GM10847 (cell line): ENCODE measurements around the gene FOCAD.

Source experiments
- POLR2A ChIP-seq: IDR thresholded peaks from 2 replicates; pipeline ENCODE4 v1.6.1; 2011; ENCODE audit not compliant: insufficient read length; ENCODE audit errors: extremely low read depth

Gene FOCAD

DNA sequence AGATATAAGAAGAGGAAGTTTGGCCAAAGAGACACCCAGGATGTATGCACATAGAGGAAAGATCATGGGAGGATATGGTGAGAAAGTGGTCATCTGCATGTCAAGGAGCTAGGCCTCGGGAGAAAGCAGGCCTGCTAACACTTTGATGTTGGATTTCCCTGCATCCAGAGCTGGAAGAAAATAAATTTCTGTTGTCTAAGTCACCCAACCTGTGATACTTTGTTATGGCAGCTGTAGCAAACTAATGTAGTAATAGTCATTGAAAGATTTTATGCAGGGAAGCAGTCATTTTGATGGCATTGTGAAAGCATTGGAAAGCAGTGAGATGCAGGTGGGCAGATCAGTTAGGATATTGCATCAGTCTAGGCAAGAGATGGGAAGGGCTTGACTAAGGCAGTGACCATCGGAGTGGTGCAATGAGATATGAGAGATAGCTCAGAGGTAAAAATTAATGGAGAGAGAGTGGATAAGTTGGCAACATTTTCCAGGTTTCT lies 24.5 kb upstream of the FOCAD start:
- TF ChIP-seq POLR2A: no peak

DNA sequence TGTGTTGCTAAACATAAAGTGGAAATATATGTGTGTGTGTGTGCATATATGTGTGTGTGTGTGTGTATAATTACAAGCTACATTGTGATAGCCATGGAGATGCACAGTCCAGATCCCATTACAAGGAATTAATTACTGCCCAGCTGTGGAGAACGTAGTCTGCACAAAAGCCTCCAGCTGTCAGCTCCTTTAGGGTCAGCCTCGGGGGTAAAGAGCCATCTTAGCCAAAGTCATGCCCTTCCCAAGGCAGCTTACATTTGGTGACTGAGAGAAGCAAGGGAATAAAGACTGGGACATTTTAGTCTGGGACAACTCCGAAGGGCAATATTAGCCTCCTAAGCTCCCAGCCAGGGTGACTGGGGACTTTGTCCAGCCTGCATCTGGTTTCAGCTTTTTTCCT lies 21.9 kb upstream of the FOCAD start:
- no peak for TF ChIP-seq POLR2A

- TF ChIP-seq POLR2A: no peak
Observed at GRCh38 chr9:20663133-20663532, 20.9 kb upstream of the FOCAD start.

DNA sequence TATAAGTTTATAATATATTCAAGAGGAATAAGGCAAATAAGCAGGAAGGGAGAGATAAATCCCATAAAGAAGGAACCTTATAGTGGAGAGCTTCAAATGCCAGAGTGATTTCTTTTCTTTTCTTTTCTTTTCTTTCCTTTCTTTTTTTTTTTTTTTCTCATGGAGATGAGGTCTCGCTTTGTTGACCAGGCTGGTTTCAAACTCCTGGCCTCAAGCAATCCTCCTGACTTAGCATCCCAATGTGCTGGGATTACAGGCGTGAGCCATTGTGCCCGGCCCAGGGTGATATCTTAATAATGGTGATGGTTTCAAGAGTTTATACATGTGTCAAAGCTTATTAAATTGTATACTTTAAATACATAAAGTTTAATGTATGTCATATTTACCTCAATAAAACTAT lies 19.6 kb upstream of the FOCAD start:
- no peak for TF ChIP-seq POLR2A

DNA sequence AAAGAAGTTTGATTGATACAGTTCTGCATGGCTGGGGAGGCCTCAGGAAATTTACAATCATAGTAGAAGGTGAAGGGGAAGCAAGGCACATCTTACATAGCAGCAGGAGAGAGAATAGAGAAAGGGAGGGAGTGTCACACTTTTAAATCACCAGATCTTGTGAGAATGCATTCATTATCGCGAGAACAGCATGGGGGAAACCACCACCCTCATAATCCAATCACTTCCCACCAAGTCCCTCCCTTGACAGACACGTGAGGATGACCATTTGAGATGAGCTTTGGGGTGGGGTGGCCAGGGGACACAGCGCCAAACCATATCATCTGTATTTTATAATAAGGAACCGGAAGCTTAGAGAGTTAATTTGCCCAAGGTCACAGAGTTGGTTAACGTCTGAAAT lies 13.7 kb upstream of the FOCAD start:
- TF ChIP-seq POLR2A: no peak

DNA sequence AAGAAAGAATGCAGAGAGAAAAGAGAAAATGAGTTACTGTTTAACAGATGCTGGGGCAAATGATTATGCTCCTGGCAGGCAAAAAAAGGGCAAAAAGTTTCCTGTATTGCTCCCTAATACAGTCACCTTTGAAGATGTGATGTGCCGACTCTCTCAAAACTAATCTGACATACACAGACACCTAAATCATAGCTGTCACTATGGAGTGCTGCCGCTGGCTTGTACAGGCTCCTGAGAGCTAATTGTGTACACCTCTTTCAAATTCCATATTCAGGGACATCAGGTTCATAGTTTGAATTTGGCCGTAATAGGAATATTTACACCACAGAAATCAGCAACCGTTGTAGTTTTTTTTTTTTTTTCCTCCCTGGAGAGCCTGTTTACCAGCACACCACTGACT lies 12.4 kb upstream of the FOCAD start:
- TF ChIP-seq POLR2A: no peak

GRCh38 chr9:20681467-20681866 lies 2.6 kb upstream of the FOCAD start:
- TF ChIP-seq POLR2A: no peak

DNA sequence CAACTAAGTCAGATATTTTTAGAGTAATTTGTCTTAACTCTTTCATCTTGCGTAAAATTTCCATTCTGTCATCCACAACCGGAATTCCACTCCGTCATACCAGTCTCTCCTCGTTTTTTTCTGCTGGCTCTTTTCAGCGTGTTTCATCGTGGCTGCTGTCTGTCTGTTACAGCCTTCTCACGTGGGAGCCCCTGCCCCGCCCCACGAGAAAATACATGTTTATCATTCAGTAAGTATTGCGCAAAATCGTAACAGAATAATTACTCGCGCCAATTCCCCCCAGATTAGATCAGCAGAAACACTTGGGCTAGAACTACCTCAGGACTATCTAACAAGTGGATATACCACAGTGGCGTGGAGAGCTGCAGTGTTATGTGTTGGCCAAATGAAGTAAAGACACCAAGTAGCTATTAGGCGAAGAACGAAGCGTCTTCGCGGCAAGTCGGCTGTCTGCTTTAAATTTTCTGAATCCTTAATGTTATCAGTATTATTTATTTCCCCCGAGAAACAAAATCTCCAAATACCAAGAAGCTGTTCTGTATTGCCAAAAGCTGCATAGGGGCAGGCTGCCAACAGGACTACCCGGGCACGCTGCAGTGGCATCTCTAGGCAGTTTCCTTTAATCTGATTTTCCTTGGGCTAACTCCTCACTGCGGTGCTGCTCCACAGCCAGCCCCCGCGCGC lies 566 bp upstream of the FOCAD start:
- no peak for TF ChIP-seq POLR2A

- TF ChIP-seq POLR2A: no peak
Observed at GRCh38 chr9:20684875-20685696, 1.0 kb downstream of the FOCAD start.

DNA sequence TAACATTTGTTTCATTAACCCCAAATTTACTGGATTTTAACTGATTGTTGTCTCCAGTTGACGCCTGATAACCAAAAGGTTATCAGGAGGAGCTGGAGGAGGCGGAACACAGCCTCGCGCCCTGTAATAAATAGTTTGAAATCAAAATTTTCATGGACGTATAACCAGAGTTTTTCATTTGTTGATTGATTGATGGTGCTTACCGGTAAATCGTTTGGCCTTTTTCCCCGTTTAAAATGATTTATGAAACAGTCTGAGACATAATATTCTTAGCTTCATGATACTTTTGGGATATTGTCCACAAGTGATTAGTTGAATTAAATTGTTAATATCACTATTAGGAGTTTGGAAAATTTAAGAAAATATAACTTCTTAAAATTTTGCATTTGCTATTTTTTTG lies 1.7 kb downstream of the FOCAD start:
- no peak for TF ChIP-seq POLR2A

GRCh38 chr9:20689833-20690232 lies 5.8 kb downstream of the FOCAD start:
- TF ChIP-seq POLR2A: no peak

- no peak for TF ChIP-seq POLR2A
Observed at GRCh38 chr9:20692554-20692953, 8.5 kb downstream of the FOCAD start.

GRCh38 chr9:20693068-20693467 lies 9.0 kb downstream of the FOCAD start:
- TF ChIP-seq POLR2A: no peak

DNA sequence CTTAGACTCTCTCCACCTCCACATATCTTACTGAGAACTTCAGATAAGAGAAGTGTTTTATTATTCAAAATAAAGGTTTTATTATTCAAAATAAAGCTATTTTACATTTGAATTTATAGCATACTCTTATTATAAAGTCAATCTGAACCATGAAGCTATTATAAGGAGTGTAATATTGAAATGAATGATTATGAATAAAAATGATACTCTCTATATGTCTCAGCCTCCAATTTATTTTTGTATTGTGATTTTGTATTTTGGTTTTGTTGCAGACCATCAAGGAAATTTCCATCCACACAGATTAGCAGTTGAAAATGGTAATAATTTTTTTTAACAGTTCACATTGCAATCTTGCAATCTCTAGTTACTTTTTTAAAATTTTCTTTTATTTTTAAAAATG lies 10.2 kb downstream of the FOCAD start:
- no peak for TF ChIP-seq POLR2A

- TF ChIP-seq POLR2A: no peak
Observed at GRCh38 chr9:20697021-20697719, 13.1 kb downstream of the FOCAD start.

DNA sequence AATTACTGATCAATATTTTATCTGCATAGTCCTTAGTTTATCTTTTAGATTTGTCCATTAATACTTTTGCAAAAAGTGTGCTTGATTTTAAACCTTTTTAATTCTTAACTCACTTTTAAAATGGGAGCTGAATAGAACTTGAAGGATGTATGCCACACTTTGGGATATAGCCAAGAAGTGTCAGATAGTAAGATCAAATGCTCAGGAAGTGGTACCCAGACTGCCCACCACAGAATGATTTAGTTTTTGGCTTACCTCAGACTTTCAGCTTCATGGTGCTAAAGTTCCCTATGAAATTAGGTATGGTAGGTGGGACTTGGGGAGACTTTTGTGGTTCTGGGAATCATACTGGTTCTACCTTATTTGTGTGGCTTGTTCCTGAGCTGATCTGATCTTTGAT lies 14.7 kb downstream of the FOCAD start:
- no peak for TF ChIP-seq POLR2A

DNA sequence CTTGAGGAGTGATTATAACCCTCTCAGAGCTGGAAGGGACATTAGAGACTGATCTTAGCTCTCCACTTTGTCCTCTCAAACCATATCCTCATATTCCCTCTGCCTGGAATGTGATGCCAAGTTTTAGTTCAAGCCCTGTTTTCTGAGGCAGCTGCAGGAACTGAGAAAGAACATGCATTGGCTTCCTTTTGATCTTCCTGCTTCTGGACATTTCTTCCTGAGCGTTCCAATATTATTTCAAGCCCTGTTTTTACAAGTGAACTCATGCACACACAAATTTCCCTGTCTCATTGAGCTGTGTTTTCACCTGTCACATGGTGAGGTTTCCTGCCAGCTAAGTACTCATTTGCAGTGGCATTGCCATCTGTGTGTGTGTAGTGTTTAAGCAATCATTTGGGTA lies 17.0 kb downstream of the FOCAD start:
- TF ChIP-seq POLR2A: no peak

GRCh38 chr9:20702570-20702969 lies 18.5 kb downstream of the FOCAD start:
- TF ChIP-seq POLR2A: no peak
